ENCODE results near the gene PASK. TPM values are rescaled to one million over a fixed set of nuclear protein-coding genes. Genes with fewer than 3 reads are reported as not detected.
"Not testable (repeated sequence)": the region's sequence is repeated elsewhere in the genome, so short reads cannot be mapped to it uniquely, and the experiment has no call there.

Gene PASK
- total RNA-seq, 1 donor from 2014 or later = 64.2 TPM

GRCh38 chr2:241109210-241110088, 39.8 kb downstream of the PASK start:
- DNase-seq (ENCODE audit: low read depth, low spot score) = no peak
- no peaks in the 10 kb centered on the region for H3K4me1 Mint-ChIP-seq
- TF ChIP-seq CTCF (conservative IDR thresholded peaks at IDR 0.05) = no peak
- no peaks in the 10 kb centered on the region for H3K9me3 Mint-ChIP-seq
- H3K27ac Mint-ChIP-seq (ENCODE audit: unreplicated experiment) = no peak overlapping the region
- no peak overlapping the region for H3K4me3 Mint-ChIP-seq
- H3K27me3 Mint-ChIP-seq (ENCODE audit: low read depth) = no peaks in the 10 kb centered on the region
- H3K36me3 Mint-ChIP-seq (ENCODE audit: low read depth) = no peaks in the 10 kb centered on the region

GRCh38 chr2:241108271-241109209, 40.7 kb downstream of the PASK start:
- no peak overlapping the region for H3K4me3 Mint-ChIP-seq
- no peaks in the 10 kb centered on the region for H3K36me3 Mint-ChIP-seq (ENCODE audit: low read depth)
- DNase-seq (ENCODE audit: low read depth, low spot score) = no peak
- no peak overlapping the region for H3K27ac Mint-ChIP-seq (ENCODE audit: unreplicated experiment)
- no peak for TF ChIP-seq CTCF (conservative IDR thresholded peaks at IDR 0.05)
- no peaks in the 10 kb centered on the region for H3K27me3 Mint-ChIP-seq (ENCODE audit: low read depth)
- H3K4me1 Mint-ChIP-seq = no peaks in the 10 kb centered on the region
- H3K9me3 Mint-ChIP-seq = no peaks in the 10 kb centered on the region

- Mint-ChIP-seq H3K4me1 (peaks cover 9% of the 10 kb centered on the region), H3K4me3 (no peak overlapping the region), H3K36me3 (ENCODE audit: low read depth) (no peaks in the 10 kb centered on the region), H3K27me3 (ENCODE audit: low read depth) (no peaks in the 10 kb centered on the region), H3K9me3 (no peaks in the 10 kb centered on the region), H3K27ac (ENCODE audit: unreplicated experiment) (no peak overlapping the region)
- no peak for DNase-seq (ENCODE audit: low read depth, low spot score)
- TF ChIP-seq CTCF (conservative IDR thresholded peaks at IDR 0.05) = no peak
Measured at GRCh38 chr2:241107031-241107783, 42.1 kb downstream of the PASK start.

GRCh38 chr2:241105641-241106040, 43.6 kb downstream of the PASK start:
- H3K36me3 Mint-ChIP-seq (ENCODE audit: low read depth) = no peaks in the 10 kb centered on the region
- DNase-seq (ENCODE audit: low read depth, low spot score) = no peak
- no peaks in the 10 kb centered on the region for H3K27me3 Mint-ChIP-seq (ENCODE audit: low read depth)
- no peak overlapping the region for H3K4me3 Mint-ChIP-seq
- TF ChIP-seq CTCF (conservative IDR thresholded peaks at IDR 0.05) = no peak
- peaks cover 18% of the 10 kb centered on the region for H3K4me1 Mint-ChIP-seq
- H3K27ac Mint-ChIP-seq (ENCODE audit: unreplicated experiment) = no peak overlapping the region
- H3K9me3 Mint-ChIP-seq = no peaks in the 10 kb centered on the region

GRCh38 chr2:241104611-241105010, 44.7 kb downstream of the PASK start:
- not testable (repeated sequence) for DNase-seq (ENCODE audit: low read depth, low spot score); H3K27me3 Mint-ChIP-seq (ENCODE audit: low read depth); H3K9me3 Mint-ChIP-seq; H3K27ac Mint-ChIP-seq (ENCODE audit: unreplicated experiment); H3K36me3 Mint-ChIP-seq (ENCODE audit: low read depth)
- peak overlapping the region; percentile 51 for H3K4me3 Mint-ChIP-seq
- peaks cover 23% of the 10 kb centered on the region for H3K4me1 Mint-ChIP-seq
